Right atrium auricular region (tissue), 2 donors: ENCODE measurements around the gene WDR27. TPM values are rescaled to one million over a fixed set of nuclear protein-coding genes. Genes with fewer than 3 reads are reported as not detected.

Experiments used
- DNase-seq: peaks from one replicate; pipeline ENCODE4 v3.0.0-alpha.2; 2019; ENCODE audit warnings: low spot score
- H3K27ac ChIP-seq, 2 donors: fragments of 200-600 bp; sonication (generic); 1 replicate in 1 of 2; 2 replicates in 1 of 2; pipeline ENCODE4 v1.5.1; 2016 to 2019
- H3K27me3 ChIP-seq, 2 donors: fragments of 200-600 bp; sonication (generic); one replicate each; pipeline versions ENCODE4 v1.5.1 to v1.6.0; 2017 to 2019
- H3K36me3 ChIP-seq: fragments of 200-600 bp; sonication (generic); one replicate; pipeline ENCODE4 v1.5.1; 2016
- H3K4me1 ChIP-seq, 2 donors: fragments of 200-600 bp; sonication (generic); one replicate each; pipeline versions ENCODE4 v1.5.1 to v1.6.0; 2017 to 2019
- H3K4me3 ChIP-seq, 2 donors: fragments of 200-600 bp; sonication (generic); 1 replicate in 1 of 2; 2 replicates in 1 of 2; pipeline ENCODE4 v1.5.1; 2017 to 2019; ENCODE audit warnings: mild to moderate bottlenecking in 1 of 2, moderate library complexity in 1 of 2
- H3K9me3 ChIP-seq, 2 donors: fragments of 200-600 bp; sonication (generic); one replicate each; pipeline ENCODE4 v1.5.1; 2019
- CTCF ChIP-seq, 2 donors: fragments of 200-600 bp; sonication (generic); IDR thresholded peaks; one replicate each; pipeline ENCODE4 v1.5.1; 2019; ENCODE audit warnings: antibody characterized with exemption in 2 of 2
- total RNA-seq, 2 donors: library from RNA; depleted of rRNA; stranded (reverse); fragments of >200 nt; gene quantifications; one replicate each; pipeline ENCODE4 v1.1.0, GENCODE V29; 2016

Gene WDR27
- total RNA-seq, 2 donors from 2014 or later, result 3.5 to 4.7 TPM

DNA sequence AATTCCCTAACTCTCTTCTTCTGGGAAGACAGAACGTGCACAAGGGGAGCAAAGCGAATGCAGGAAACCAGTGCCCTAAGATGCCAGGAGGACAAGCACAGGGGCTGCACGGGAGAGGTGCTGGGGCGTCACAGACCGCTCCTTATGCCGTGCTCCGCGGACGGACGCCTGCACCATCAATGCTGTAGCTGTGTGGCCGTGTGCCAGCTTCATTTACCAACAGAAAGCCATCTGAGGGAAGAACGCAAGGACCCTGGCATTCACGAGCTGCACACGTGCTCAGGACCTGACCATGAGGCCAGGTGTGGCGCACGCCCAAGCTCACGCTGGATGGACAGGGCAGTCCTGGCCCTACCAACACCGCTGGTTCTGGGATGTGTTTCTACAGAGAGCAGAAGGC, 35.4 kb downstream of the WDR27 start:
- DNase-seq, result no peak
- TF ChIP-seq CTCF (IDR thresholded peaks at IDR 0.05), result no peak
- no peaks in the 10 kb centered on the region for H3K4me1 ChIP-seq
- no peaks in the 10 kb centered on the region for H3K27me3 ChIP-seq
- no peak overlapping the region for H3K27ac ChIP-seq
- peaks cover 41% of the 10 kb centered on the region for H3K36me3 ChIP-seq
- H3K4me3 ChIP-seq, result no peak overlapping the region
- no peaks in the 10 kb centered on the region for H3K9me3 ChIP-seq

DNA sequence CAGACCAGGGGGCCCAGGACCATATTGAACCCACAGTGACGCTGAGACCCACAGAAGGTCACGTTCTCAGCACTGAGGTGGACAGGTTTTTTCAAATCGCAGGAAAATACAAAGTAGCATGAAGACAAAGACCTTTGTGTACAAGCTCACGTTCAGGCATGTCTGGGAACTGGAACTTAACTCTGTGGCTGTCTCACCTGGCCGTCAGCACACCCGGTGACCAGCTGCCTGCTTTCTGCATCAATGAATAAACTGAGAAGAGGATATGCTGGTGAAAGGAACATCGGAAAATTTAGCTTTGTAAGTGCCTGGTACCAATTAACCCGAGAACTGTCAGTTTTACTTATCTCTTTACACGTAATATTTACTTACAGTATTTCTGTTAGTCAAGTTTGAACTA, 36.5 kb downstream of the WDR27 start:
- H3K27ac ChIP-seq, result no peak overlapping the region
- H3K36me3 ChIP-seq, result peaks cover 32% of the 10 kb centered on the region
- TF ChIP-seq CTCF (IDR thresholded peaks at IDR 0.05), result no peak

DNA sequence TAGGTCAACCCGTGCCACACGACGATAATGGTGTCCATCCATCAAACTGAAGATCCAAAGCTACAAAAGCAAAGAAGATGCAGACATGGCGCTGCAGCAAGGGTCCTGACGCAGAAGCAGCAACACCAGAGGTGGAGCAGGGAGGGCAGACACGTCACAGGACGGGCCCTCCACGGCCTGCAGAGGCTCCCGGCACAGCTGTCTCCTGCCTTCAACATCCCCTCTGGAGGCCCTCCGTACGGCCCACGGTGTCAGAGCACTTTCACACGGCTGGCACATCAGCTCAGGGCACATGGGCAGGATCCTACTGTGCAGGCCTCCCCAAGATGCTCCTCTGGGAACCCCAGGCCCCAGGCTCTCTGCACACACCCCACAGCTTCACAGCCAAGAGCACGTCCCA, 37.6 kb downstream of the WDR27 start:
- DNase-seq, result no peak
- no peaks in the 10 kb centered on the region for H3K4me1 ChIP-seq
- TF ChIP-seq CTCF (IDR thresholded peaks at IDR 0.05), result no peak
- H3K36me3 ChIP-seq, result peaks cover 35% of the 10 kb centered on the region
- no peak overlapping the region for H3K27ac ChIP-seq
- H3K27me3 ChIP-seq, result no peaks in the 10 kb centered on the region
- no peaks in the 10 kb centered on the region for H3K9me3 ChIP-seq
- no peak overlapping the region for H3K4me3 ChIP-seq

More for the DNA sequence above, 36.5 kb downstream of the WDR27 start:
- H3K27me3 ChIP-seq, result no peaks in the 10 kb centered on the region
- DNase-seq, result no peak
- H3K4me1 ChIP-seq, result no peaks in the 10 kb centered on the region
- no peak overlapping the region for H3K4me3 ChIP-seq
- no peaks in the 10 kb centered on the region for H3K9me3 ChIP-seq

DNA sequence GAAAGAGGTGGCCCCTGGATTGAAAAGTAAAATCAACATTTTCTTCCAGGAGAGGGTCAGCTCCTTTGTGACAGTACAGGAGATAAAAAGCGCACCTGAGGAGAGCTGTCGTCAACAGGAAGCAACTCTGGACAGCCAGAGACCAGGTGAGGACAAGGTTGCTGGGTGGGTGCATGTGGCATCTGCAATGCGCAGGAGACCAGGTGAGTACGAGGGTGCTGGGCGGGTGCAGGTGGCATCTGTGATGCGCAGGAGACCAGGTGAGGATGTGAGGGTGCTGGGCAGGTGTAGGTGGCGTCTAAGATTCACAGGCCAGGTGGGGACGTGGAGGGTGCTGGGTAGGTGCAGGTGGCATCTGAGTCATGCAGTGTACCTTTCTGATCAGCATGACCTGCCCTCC, 38.4 kb downstream of the WDR27 start:
- Histone ChIP-seq H3K36me3 (peaks cover 40% of the 10 kb centered on the region), H3K27ac (no peak overlapping the region), H3K27me3 (no peaks in the 10 kb centered on the region), H3K9me3 (no peaks in the 10 kb centered on the region), H3K4me1 (no peaks in the 10 kb centered on the region), H3K4me3 (no peak overlapping the region)
- no peak for DNase-seq
- no peak for TF ChIP-seq CTCF (IDR thresholded peaks at IDR 0.05)

GRCh38 chr6:169661391-169661756, 40.5 kb downstream of the WDR27 start:
- H3K9me3 ChIP-seq, result no peaks in the 10 kb centered on the region
- H3K4me1 ChIP-seq, result no peaks in the 10 kb centered on the region
- H3K27ac ChIP-seq, result no peak overlapping the region
- no peak for DNase-seq
- H3K27me3 ChIP-seq, result no peaks in the 10 kb centered on the region
- H3K4me3 ChIP-seq, result no peak overlapping the region
- TF ChIP-seq CTCF (IDR thresholded peaks at IDR 0.05), result no peak
- peaks cover 30% of the 10 kb centered on the region for H3K36me3 ChIP-seq

GRCh38 chr6:169660751-169661390, 41.0 kb downstream of the WDR27 start:
- Histone ChIP-seq H3K4me3 (no peak overlapping the region), H3K36me3 (peaks cover 30% of the 10 kb centered on the region), H3K27me3 (no peaks in the 10 kb centered on the region), H3K4me1 (no peaks in the 10 kb centered on the region), H3K9me3 (no peaks in the 10 kb centered on the region), H3K27ac (no peak overlapping the region)
- DNase-seq, result no peak
- TF ChIP-seq CTCF (IDR thresholded peaks at IDR 0.05), result no peak
